ENCODE measurements around the gene SOCS7.
"Not testable (repeated sequence)": the region's sequence is repeated elsewhere in the genome, so short reads cannot be mapped to it uniquely, and the experiment has no call there.

Gene SOCS7

GRCh38 chr17:38421171-38421841 is 69.7 kb downstream of the SOCS7 start:
- DNase-seq (ENCODE audit: low read depth, low spot score): no peak

GRCh38 chr17:38421871-38422827 is 70.5 kb downstream of the SOCS7 start:
- DNase-seq (ENCODE audit: low read depth, low spot score): no peak

GRCh38 chr17:38424297-38424972 is 72.8 kb downstream of the SOCS7 start:
- no peak for DNase-seq (ENCODE audit: low read depth, low spot score)

- DNase-seq (ENCODE audit: low read depth, low spot score): no peak
Measured at GRCh38 chr17:38425031-38425430, 73.4 kb downstream of the SOCS7 start.

GRCh38 chr17:38425744-38426143 is 74.1 kb downstream of the SOCS7 start:
- DNase-seq (ENCODE audit: low read depth, low spot score): no peak

GRCh38 chr17:38426441-38426840 is 74.8 kb downstream of the SOCS7 start:
- DNase-seq (ENCODE audit: low read depth, low spot score): no peak

- DNase-seq (ENCODE audit: low read depth, low spot score): no peak
Measured at GRCh38 chr17:38427160-38427949, 75.7 kb downstream of the SOCS7 start.

- no peak for DNase-seq (ENCODE audit: low read depth, low spot score)
Measured at GRCh38 chr17:38428112-38428642, 76.5 kb downstream of the SOCS7 start, which contains the start of gene ARHGAP23. Gene ARHGAP23 (plus strand): TSS chr17:38428464. CDS start chr17:38428486, 22 bp downstream.

GRCh38 chr17:38428643-38429371 is 77.2 kb downstream of the SOCS7 start:
- DNase-seq (ENCODE audit: low read depth, low spot score): no peak

- no peak for DNase-seq (ENCODE audit: low read depth, low spot score)
Measured at GRCh38 chr17:38429476-38430100, 77.9 kb downstream of the SOCS7 start.

- no peak for DNase-seq (ENCODE audit: low read depth, low spot score)
Measured at GRCh38 chr17:38430316-38430715, 78.7 kb downstream of the SOCS7 start.

GRCh38 chr17:38430822-38431221 is 79.2 kb downstream of the SOCS7 start:
- no peak for DNase-seq (ENCODE audit: low read depth, low spot score)

- no peak for DNase-seq (ENCODE audit: low read depth, low spot score)
Measured at GRCh38 chr17:38431346-38432145, 79.9 kb downstream of the SOCS7 start.

GRCh38 chr17:38434178-38434665 is 82.6 kb downstream of the SOCS7 start:
- DNase-seq (ENCODE audit: low read depth, low spot score): no peak

- no peak for DNase-seq (ENCODE audit: low read depth, low spot score)
Measured at GRCh38 chr17:38435795-38436194, 84.2 kb downstream of the SOCS7 start.

GRCh38 chr17:38436386-38436785 is 84.7 kb downstream of the SOCS7 start:
- DNase-seq (ENCODE audit: low read depth, low spot score): no peak

GRCh38 chr17:38437313-38437712 is 85.7 kb downstream of the SOCS7 start:
- DNase-seq (ENCODE audit: low read depth, low spot score): not testable (repeated sequence)

- DNase-seq (ENCODE audit: low read depth, low spot score): no peak
Measured at GRCh38 chr17:38439436-38439835, 87.8 kb downstream of the SOCS7 start.

Measured in brain pericyte (primary cell).